Measurements from ENCODE around the gene BCAR3.

DNA sequence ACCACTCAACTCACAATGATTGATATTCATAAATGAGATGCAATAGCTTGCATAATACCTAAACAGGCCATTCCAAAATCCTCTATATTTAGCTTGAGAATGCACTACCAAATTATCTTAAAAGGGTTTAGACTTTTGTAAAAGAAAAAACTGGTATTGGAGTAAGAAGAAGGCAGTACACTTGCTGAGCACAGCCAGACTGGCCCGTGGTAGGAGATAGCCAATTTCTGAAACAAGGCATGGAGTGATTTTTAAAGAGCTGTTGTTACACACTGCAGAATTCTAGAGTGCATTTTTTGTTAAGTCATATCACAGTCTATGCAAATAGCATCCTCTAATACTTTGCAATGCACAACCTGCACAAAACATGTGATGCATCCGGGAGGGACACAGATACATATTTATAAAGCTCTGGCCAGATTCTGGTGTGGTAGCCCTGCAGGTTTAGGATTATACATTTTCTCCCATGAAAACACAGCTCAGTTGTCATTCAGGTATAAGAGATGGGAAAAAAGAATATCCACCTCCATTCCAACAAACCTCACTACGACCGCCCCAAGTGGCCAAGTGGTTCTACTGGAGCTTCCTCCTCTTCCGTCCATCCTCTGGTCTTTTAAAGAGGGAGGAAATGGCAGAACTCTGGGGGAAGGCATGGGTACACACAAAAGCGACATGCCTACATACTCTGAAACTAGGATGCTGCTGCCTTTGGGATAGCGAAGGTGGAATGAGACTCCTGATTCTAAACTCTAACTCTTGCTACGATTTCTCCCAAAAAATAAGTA, 40.8 kb downstream of the BCAR3 start:
- TF ChIP-seq, protein P1, sequence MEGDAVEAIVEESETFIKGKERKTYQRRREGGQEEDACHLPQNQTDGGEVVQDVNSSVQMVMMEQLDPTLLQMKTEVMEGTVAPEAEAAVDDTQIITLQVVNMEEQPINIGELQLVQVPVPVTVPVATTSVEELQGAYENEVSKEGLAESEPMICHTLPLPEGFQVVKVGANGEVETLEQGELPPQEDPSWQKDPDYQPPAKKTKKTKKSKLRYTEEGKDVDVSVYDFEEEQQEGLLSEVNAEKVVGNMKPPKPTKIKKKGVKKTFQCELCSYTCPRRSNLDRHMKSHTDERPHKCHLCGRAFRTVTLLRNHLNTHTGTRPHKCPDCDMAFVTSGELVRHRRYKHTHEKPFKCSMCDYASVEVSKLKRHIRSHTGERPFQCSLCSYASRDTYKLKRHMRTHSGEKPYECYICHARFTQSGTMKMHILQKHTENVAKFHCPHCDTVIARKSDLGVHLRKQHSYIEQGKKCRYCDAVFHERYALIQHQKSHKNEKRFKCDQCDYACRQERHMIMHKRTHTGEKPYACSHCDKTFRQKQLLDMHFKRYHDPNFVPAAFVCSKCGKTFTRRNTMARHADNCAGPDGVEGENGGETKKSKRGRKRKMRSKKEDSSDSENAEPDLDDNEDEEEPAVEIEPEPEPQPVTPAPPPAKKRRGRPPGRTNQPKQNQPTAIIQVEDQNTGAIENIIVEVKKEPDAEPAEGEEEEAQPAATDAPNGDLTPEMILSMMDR (IDR thresholded peaks at IDR 0.05; ENCODE audit: borderline replicate concordance, extremely low read depth, low read length, poor library complexity, severe bottlenecking), result no peak
- TF ChIP-seq EZH2 (IDR thresholded peaks at IDR 0.05; ENCODE audit: borderline replicate concordance, low read depth, low read length, severe bottlenecking), result no peak
